IMR-90 (cell line): Measurements from ENCODE around the gene ATP1A3. TPM values are rescaled to one million over a fixed set of nuclear protein-coding genes. Genes with fewer than 3 reads are reported as not detected.

Experiments used
- ATAC-seq: fragments of 200-7000 bp; cut with Tn5 transposase; 2 replicates; pipeline ENCODE4 v1.9.1; 2020; ENCODE audit warnings: low read depth, mild to moderate bottlenecking, moderate library complexity
- BruUV-seq: library from RNA; stranded (reverse); fragments of 400-500 nt; replicated peaks from 2 replicates; lab custom pipeline; 2021; lab: Mats Ljungman, UMichigan
- CTCF ChIA-PET: fragments of 300-600 bp; formaldehyde crosslinking; extraction: SDS; loops from one replicate; lab custom pipeline; 2021; ENCODE audit warnings: antibody characterized with exemption; lab: Yijun Ruan, JAX
- POLR2A ChIA-PET: fragments of 300-600 bp; sonication (Branson Sonifier 250); formaldehyde crosslinking; loops from one replicate; lab custom pipeline; 2022; ENCODE audit warnings: antibody characterized with exemption; ENCODE audit not compliant: unreplicated experiment; lab: Charles Lee
- DNase-seq: peaks from one replicate; pipeline ENCODE4 v3.0.0; 2013
- H2AFZ ChIP-seq: replicated peaks from 2 replicates; pipeline ENCODE3; 2013; ENCODE audit warnings: low read length, mild to moderate bottlenecking; ENCODE audit not compliant: poor library complexity
- H2AK5ac ChIP-seq: 2 replicates; pipeline ENCODE4 v1.6.1; 2013; ENCODE audit warnings: low read depth, low read length, inconsistent platforms
- H2AK9ac ChIP-seq: replicated peaks from 2 replicates; pipeline ENCODE3; 2013; ENCODE audit warnings: mild to moderate bottlenecking, low read depth, low read length, moderate library complexity; ENCODE audit not compliant: poor library complexity
- H2BK120ac ChIP-seq: 2 replicates; pipeline ENCODE4 v1.6.1; 2013; ENCODE audit warnings: low read depth, low read length, inconsistent platforms
- H2BK15ac ChIP-seq: 3 replicates; pipeline ENCODE4 v1.6.1; 2013; ENCODE audit warnings: low read depth, low read length, inconsistent platforms
- H2BK20ac ChIP-seq: 2 replicates; pipeline ENCODE4 v1.6.1; 2013; ENCODE audit warnings: low read depth, mild to moderate bottlenecking, inconsistent platforms, low read length, moderate library complexity
- H2BK5ac ChIP-seq: 2 replicates; pipeline ENCODE4 v1.6.1; 2013; ENCODE audit warnings: mild to moderate bottlenecking, low read depth, low read length, inconsistent platforms; ENCODE audit not compliant: poor library complexity, severe bottlenecking
- H3K14ac ChIP-seq: replicated peaks from 2 replicates; pipeline ENCODE4 v1.6.1; 2013; ENCODE audit warnings: low read depth, low read length, inconsistent platforms
- H3K18ac ChIP-seq: 2 replicates; pipeline ENCODE4 v1.6.1; 2013; ENCODE audit warnings: low read depth, low read length, control low read depth
- H3K23ac ChIP-seq: 2 replicates; pipeline ENCODE4 v1.6.1; 2013; ENCODE audit warnings: low read depth, low read length, inconsistent platforms
- H3K27ac ChIP-seq: 2 replicates; pipeline ENCODE4 v1.5.1; 2013; ENCODE audit warnings: mild to moderate bottlenecking, control low read depth, low read length; ENCODE audit not compliant: insufficient read depth
- H3K27me3 ChIP-seq: 2 replicates; pipeline ENCODE4 v1.6.1; 2013; ENCODE audit warnings: low read length; ENCODE audit not compliant: control insufficient read depth, insufficient read depth
- H3K36me3 ChIP-seq: 2 replicates; pipeline ENCODE4 v1.6.1; 2013; ENCODE audit warnings: low read length, mixed read lengths; ENCODE audit not compliant: control insufficient read depth, insufficient read depth
- H3K4ac ChIP-seq: 2 replicates; pipeline ENCODE4 v1.6.1; 2013; ENCODE audit warnings: low read depth, low read length, inconsistent platforms
- H3K4me1 ChIP-seq: 2 replicates; pipeline ENCODE4 v1.6.1; 2013; ENCODE audit warnings: low read length, mixed read lengths; ENCODE audit not compliant: control insufficient read depth, insufficient read depth
- H3K4me2 ChIP-seq: 2 replicates; pipeline ENCODE4 v1.6.1; 2013; ENCODE audit warnings: low read depth, mild to moderate bottlenecking, control low read depth, low read length, moderate library complexity
- H3K4me3 ChIP-seq: 2 replicates; pipeline ENCODE4 v1.5.1; 2013; ENCODE audit warnings: low read depth, mild to moderate bottlenecking, control low read depth, low read length, moderate library complexity; ENCODE audit not compliant: insufficient read depth
- H3K56ac ChIP-seq: 2 replicates; pipeline ENCODE4 v1.6.1; 2013; ENCODE audit warnings: low read length, inconsistent platforms; ENCODE audit not compliant: insufficient read depth; ENCODE audit errors: extremely low read depth
- H3K79me1 ChIP-seq, 2 experiments: 2 replicates each; pipeline ENCODE4 v1.6.1; 2013; ENCODE audit warnings: low read length in 2 of 2, inconsistent platforms in 1 of 2, low read depth in 1 of 2
- H3K9ac ChIP-seq: 2 replicates; pipeline ENCODE4 v1.6.1; 2013; ENCODE audit warnings: low read depth, low read length, control low read depth
- H3K9me1 ChIP-seq: 2 replicates; pipeline ENCODE4 v1.6.1; 2013; ENCODE audit warnings: low read length, inconsistent platforms; ENCODE audit not compliant: insufficient read depth
- H3K9me3 ChIP-seq: 2 replicates; pipeline ENCODE4 v1.6.1; 2013; ENCODE audit warnings: low read length; ENCODE audit not compliant: control insufficient read depth, insufficient read depth
- H4K20me1 ChIP-seq: 2 replicates; pipeline ENCODE4 v1.6.1; 2013; ENCODE audit warnings: low read length, inconsistent platforms; ENCODE audit not compliant: insufficient read depth
- H4K5ac ChIP-seq: 2 replicates; pipeline ENCODE4 v1.6.1; 2013; ENCODE audit warnings: mild to moderate bottlenecking, low read depth, low read length, control low read depth
- H4K8ac ChIP-seq, 2 experiments: 2 replicates each; pipeline ENCODE4 v1.6.1; 2013; ENCODE audit warnings: low read depth in 2 of 2, low read length in 2 of 2, control low read depth in 1 of 2, inconsistent platforms in 1 of 2
- H4K91ac ChIP-seq: 2 replicates; pipeline ENCODE4 v1.6.1; 2013; ENCODE audit warnings: low read depth, low read length, inconsistent platforms; ENCODE audit not compliant: insufficient read depth
- CHD1 ChIP-seq: IDR thresholded peaks from 2 replicates; pipeline ENCODE4 v1.6.1; 2012; ENCODE audit warnings: low read depth, low read length, improper control_type of control experiment
- MAFK ChIP-seq: IDR thresholded peaks from 2 replicates; pipeline ENCODE4 v1.6.1; 2012; ENCODE audit warnings: low read depth, low read length, improper control_type of control experiment
- MXI1 ChIP-seq: IDR thresholded peaks from 2 replicates; pipeline ENCODE4 v1.6.1; 2012; ENCODE audit warnings: low read depth, mild to moderate bottlenecking, low read length, moderate library complexity, borderline replicate concordance
- NFE2L2 ChIP-seq: fragments of 150-350 bp; IDR thresholded peaks from 2 replicates; pipeline ENCODE4 v1.6.1; 2016; ENCODE audit warnings: low read depth, mild to moderate bottlenecking, low read length
- RAD21 ChIP-seq: IDR thresholded peaks from 2 replicates; pipeline ENCODE4 v1.6.1; 2012; ENCODE audit warnings: low read length, improper control_type of control experiment
- RCOR1 ChIP-seq: IDR thresholded peaks from 2 replicates; pipeline ENCODE4 v1.6.1; 2012; ENCODE audit warnings: mild to moderate bottlenecking, low read length, improper control_type of control experiment; ENCODE audit not compliant: insufficient replicate concordance
- RFX5 ChIP-seq: IDR thresholded peaks from 2 replicates; pipeline ENCODE4 v1.8.0; 2012; ENCODE audit warnings: low read depth, mild to moderate bottlenecking, low read length, moderate library complexity
- SMC3 ChIP-seq: fragments of 150-350 bp; IDR thresholded peaks from 2 replicates; pipeline ENCODE4 v1.6.1; 2016; ENCODE audit warnings: low read depth, mild to moderate bottlenecking, antibody characterized with exemption, low read length, moderate library complexity
- WGBS, 2 experiments: methylation state at CpG; one replicate each; pipeline versions ENCODE4 v1.1.5 to v1.1.7; 2013; ENCODE audit warnings: missing lambda C conversion rate in 2 of 2; ENCODE audit not compliant: insufficient read length in 1 of 2; ENCODE audit errors: extremely low coverage in 2 of 2; 5-methylcytosine and 5-hydroxymethylcytosine counted together
- dilution Hi-C: fragments of 300-500 bp; cut with HindIII; formaldehyde crosslinking; loops from one replicate; pipeline ENCODE4 v1.14.3; 2018; ENCODE audit warnings: low sequenced_read_pairs; ENCODE audit not compliant: unreplicated experiment
- in situ Hi-C: fragments of 300-500 bp; cut with MboI; formaldehyde crosslinking; loops from 3 replicates; pipeline ENCODE4 v1.14.3; 2019; ENCODE audit warnings: low sequenced_read_pairs, inconsistent platforms, mixed read lengths
- intact Hi-C: fragments of 100-400 bp; cut with micrococcal nuclease; formaldehyde crosslinking; loops from 2 replicates; pipeline ENCODE4 v1.10.0; 2022
- polyA plus RNA-seq, 3 experiments: library from polyadenylated mRNA; depleted of rRNA; stranded (reverse); fragments of >200 nt; gene quantifications; 2 replicates each; pipeline ENCODE4 v1.2.3, GENCODE V29; 2012; ENCODE audit warnings: low replicate concordance in 1 of 3
- total RNA-seq: library from RNA; depleted of rRNA; stranded (reverse); fragments of >200 nt; gene quantifications from 2 replicates; pipeline ENCODE4 v1.2.3, GENCODE V29; 2012

Gene ATP1A3
- total and polyA plus RNA-seq, 2 of the 4 experiments (the other 2 are of a cell fraction) = under 0.01 to 0.12 TPM

- TF ChIP-seq MAFK (no peak), CHD1 (no peak), RCOR1 (no peak), RFX5 (no peak), MXI1 (no peak), SMC3 (no peak), NFE2L2 (no peak), RAD21 (no peak)
- no peak overlapping the region for H4K5ac ChIP-seq
- in situ Hi-C loops (no loop called here), intact Hi-C loops (no loop called here), dilution Hi-C loops (no loop called here)
- H2AK5ac ChIP-seq = no peak overlapping the region
- H4K8ac ChIP-seq = no peak overlapping the region
- H3K4me3 ChIP-seq = no peak overlapping the region
- no peak overlapping the region for H2BK20ac ChIP-seq
- no peaks in the 10 kb centered on the region; the same call in 1 of the 2 replicates for H4K20me1 ChIP-seq
- H3K36me3 ChIP-seq = no peaks in the 10 kb centered on the region
- no peak overlapping the region for H2BK15ac ChIP-seq
- H3K4me1 ChIP-seq = peaks cover 3% of the 10 kb centered on the region; the same call in 1 of the 2 replicates
- H3K9me1 ChIP-seq = peaks cover 2% of the 10 kb centered on the region; the same call in 1 of the 2 replicates
- no peak overlapping the region for H2BK120ac ChIP-seq
- no peak overlapping the region for H2BK5ac ChIP-seq
- ChIA-PET CTCF (interaction anchor here (0.6 kb wide), 1 partner anchor 10 kb away, joined by 4 read pairs; no protein-coding TSS in a partner anchor), POLR2A (no interaction called here)
- H2AK9ac ChIP-seq = no peak overlapping the region
- H3K9me3 ChIP-seq = no peaks in the 10 kb centered on the region
- no peak overlapping the region for H3K14ac ChIP-seq
- H3K56ac ChIP-seq = no peak overlapping the region
- H3K18ac ChIP-seq = no peak overlapping the region
- H2AFZ ChIP-seq = no peak overlapping the region
- no peak overlapping the region for H3K4me2 ChIP-seq
- H4K91ac ChIP-seq = no peak overlapping the region
- no peak overlapping the region for H3K4ac ChIP-seq
- H3K27me3 ChIP-seq = peaks cover 34% of the 10 kb centered on the region
- 83% methylated on average over 9 of the region's 13 CpGs; no CpG with 5 or more reads in 1 of the 2 experiments for WGBS, 2 experiments
- no TSS peak for BruUV-seq
- H3K27ac ChIP-seq = no peak overlapping the region
- DNase-seq (no peak), ATAC-seq (no peak)
- no peak overlapping the region for H3K23ac ChIP-seq
- no peaks in the 10 kb centered on the region for H3K79me1 ChIP-seq
- no peak overlapping the region for H3K9ac ChIP-seq
Measured at GRCh38 chr19:42006569-42006968, 12.5 kb upstream of the ATP1A3 start.
